ENCODE results near the gene EHBP1. TPM values are rescaled to one million over a fixed set of nuclear protein-coding genes. Genes with fewer than 3 reads are reported as not detected.

EHBP1 gene
- total and polyA plus RNA-seq, 8 donors = 10.2 to 142 (median 37.9) TPM

- Histone ChIP-seq H3K9me3 (no peaks in the 10 kb centered on the region), H3K27me3 (no peaks in the 10 kb centered on the region), H3K4me1 (no peaks in the 10 kb centered on the region), H3K4me3 (no peak overlapping the region), H3K36me3 (peaks cover 0 to 24% (median 2%) of the 10 kb centered on the region in 4 donors), H3K27ac (no peak overlapping the region)
- intact Hi-C loops (cut with DNase I; ENCODE audit: low total_unique reads) = no loop called here
- no peak for TF ChIP-seq POLR2A (IDR thresholded peaks at IDR 0.05)
- TF ChIP-seq POLR2AphosphoS5 (IDR thresholded peaks at IDR 0.05) = no peak
- no peak for DNase-seq
- 92 to 97% (median 94%) methylated on average over 1 of the region's 1 CpG for WGBS, 5 donors
Measured at GRCh38 chr2:63029058-63029457, 323.5 kb downstream of the EHBP1 start.

GRCh38 chr2:63034526-63034925, 329.0 kb downstream of the EHBP1 start:
- H3K4me3 ChIP-seq = no peak overlapping the region
- 92 to 99% (median 96%) methylated on average over 4 of the region's 4 CpGs for WGBS, 5 donors
- no peak for DNase-seq
- H3K36me3 ChIP-seq = peaks cover 0 to 5% (median 2%) of the 10 kb centered on the region in 4 donors
- no peaks in the 10 kb centered on the region for H3K27me3 ChIP-seq
- no peaks in the 10 kb centered on the region for H3K4me1 ChIP-seq
- TF ChIP-seq POLR2AphosphoS5 (IDR thresholded peaks at IDR 0.05) (no peak), CTCF (IDR thresholded peaks at IDR 0.05) (no peak), POLR2A (IDR thresholded peaks at IDR 0.05) (no peak), EP300 (IDR thresholded peaks at IDR 0.05) (no peak)
- no peaks in the 10 kb centered on the region for H3K9me3 ChIP-seq
- intact Hi-C loops (cut with DNase I; ENCODE audit: low total_unique reads) = no loop called here
- no peak overlapping the region for H3K27ac ChIP-seq

GRCh38 chr2:63035169-63035568, 329.7 kb downstream of the EHBP1 start:
- Histone ChIP-seq H3K9me3 (no peaks in the 10 kb centered on the region), H3K27ac (no peak overlapping the region), H3K4me1 (no peaks in the 10 kb centered on the region), H3K27me3 (no peaks in the 10 kb centered on the region), H3K4me3 (no peak overlapping the region), H3K36me3 (peaks cover 0 to 4% (median 0%) of the 10 kb centered on the region in 4 donors)
- no peak for DNase-seq
- intact Hi-C loops (cut with DNase I; ENCODE audit: low total_unique reads) = no loop called here
- WGBS, 5 donors = 95 to 98% (median 96%) methylated on average over 2 of the region's 2 CpGs
- no peak for TF ChIP-seq CTCF (IDR thresholded peaks at IDR 0.05)
- no peak for TF ChIP-seq POLR2A (IDR thresholded peaks at IDR 0.05)
- TF ChIP-seq EP300 (IDR thresholded peaks at IDR 0.05) = no peak
- TF ChIP-seq POLR2AphosphoS5 (IDR thresholded peaks at IDR 0.05) = no peak

- Histone ChIP-seq H3K27me3 (no peaks in the 10 kb centered on the region), H3K27ac (no peak overlapping the region), H3K4me1 (no peaks in the 10 kb centered on the region), H3K9me3 (no peaks in the 10 kb centered on the region), H3K4me3 (no peak overlapping the region), H3K36me3 (peaks cover 0 to 4% (median 0%) of the 10 kb centered on the region in 4 donors)
- WGBS, 5 donors = 93 to 96% (median 95%) methylated on average over 4 of the region's 4 CpGs
- no peak for TF ChIP-seq POLR2AphosphoS5 (IDR thresholded peaks at IDR 0.05)
- no peak for TF ChIP-seq EP300 (IDR thresholded peaks at IDR 0.05)
- TF ChIP-seq POLR2A (IDR thresholded peaks at IDR 0.05) = no peak
- TF ChIP-seq CTCF (IDR thresholded peaks at IDR 0.05) = no peak
- DNase-seq = no peak
- intact Hi-C loops (cut with DNase I; ENCODE audit: low total_unique reads) = no loop called here
Measured at GRCh38 chr2:63035660-63036059, 330.1 kb downstream of the EHBP1 start.

- Histone ChIP-seq H3K27me3 (no peaks in the 10 kb centered on the region), H3K36me3 (peaks cover 0 to 4% (median 0%) of the 10 kb centered on the region in 4 donors), H3K9me3 (no peaks in the 10 kb centered on the region), H3K4me3 (no peak overlapping the region), H3K4me1 (no peaks in the 10 kb centered on the region), H3K27ac (no peak overlapping the region)
- DNase-seq = no peak
- no peak for TF ChIP-seq POLR2A (IDR thresholded peaks at IDR 0.05)
- no peak for TF ChIP-seq EP300 (IDR thresholded peaks at IDR 0.05)
- no peak for TF ChIP-seq CTCF (IDR thresholded peaks at IDR 0.05)
- TF ChIP-seq POLR2AphosphoS5 (IDR thresholded peaks at IDR 0.05) = no peak
- 92 to 97% (median 95%) methylated on average over 4 of the region's 4 CpGs for WGBS, 5 donors
- intact Hi-C loops (cut with DNase I; ENCODE audit: low total_unique reads) = no loop called here
Measured at GRCh38 chr2:63038034-63038433, 332.5 kb downstream of the EHBP1 start.

Measured in stomach (tissue), 9 donors.